A673 (cell line): Measurements from ENCODE around the gene CFL2. TPM values are rescaled to one million over a fixed set of nuclear protein-coding genes. Genes with fewer than 3 reads are reported as not detected.

Source experiments
- BruUV-seq: library from RNA; stranded (reverse); fragments of 400-500 nt; replicated peaks from 2 replicates; lab custom pipeline; 2021; lab: Mats Ljungman, UMichigan
- CTCF ChIA-PET: fragments of 300-600 bp; sonication (Branson Sonifier 250); formaldehyde crosslinking; loops from one replicate; lab custom pipeline; 2022; ENCODE audit warnings: antibody characterized with exemption; lab: Charles Lee
- POLR2A ChIA-PET: fragments of 300-600 bp; sonication (Branson Sonifier 250); formaldehyde crosslinking; loops from one replicate; lab custom pipeline; 2022; ENCODE audit warnings: antibody characterized with exemption; ENCODE audit not compliant: low non-redundant PET; lab: Charles Lee
- DNase-seq: peaks from one replicate; pipeline ENCODE4 v3.0.0-alpha.2; 2015; ENCODE audit warnings: low spot score
- H3K27ac ChIP-seq: fragments of 200-600 bp; sonication (generic); 2 replicates; pipeline ENCODE4 v1.5.1; 2016; ENCODE audit warnings: mixed run types, low read depth, mild to moderate bottlenecking, mixed read lengths, antibody characterized with exemption, low read length; ENCODE audit not compliant: poor library complexity, severe bottlenecking
- H3K27me3 ChIP-seq: fragments of 200-600 bp; sonication (generic); replicated peaks from 2 replicates; pipeline ENCODE4 v1.6.1; 2017; ENCODE audit warnings: mixed run types, low read depth, mild to moderate bottlenecking, mixed read lengths, antibody characterized with exemption, low read length; ENCODE audit not compliant: insufficient read depth, poor library complexity
- H3K36me3 ChIP-seq: fragments of 200-600 bp; sonication (generic); 2 replicates; pipeline ENCODE4 v1.6.1; 2016; ENCODE audit warnings: mixed run types, mild to moderate bottlenecking, mixed read lengths, antibody characterized with exemption, low read length; ENCODE audit not compliant: insufficient read depth, poor library complexity, severe bottlenecking
- H3K4me1 ChIP-seq: fragments of 200-600 bp; sonication (generic); 2 replicates; pipeline ENCODE4 v1.6.1; 2017; ENCODE audit warnings: mixed run types, mild to moderate bottlenecking, mixed read lengths, antibody characterized with exemption, low read length; ENCODE audit not compliant: insufficient read depth, poor library complexity, severe bottlenecking
- H3K4me3 ChIP-seq: fragments of 200-600 bp; sonication (generic); 2 replicates; pipeline ENCODE4 v1.5.1; 2016; ENCODE audit warnings: low read depth, mixed run types, mild to moderate bottlenecking, mixed read lengths, low read length; ENCODE audit not compliant: poor library complexity, severe bottlenecking
- H3K9me3 ChIP-seq: fragments of 200-600 bp; sonication (generic); 2 replicates; pipeline ENCODE4 v1.6.1; 2016; ENCODE audit warnings: mixed run types, low read depth, mild to moderate bottlenecking, mixed read lengths, antibody characterized with exemption, low read length; ENCODE audit not compliant: poor library complexity, severe bottlenecking
- EZH2 ChIP-seq: fragments of 200-600 bp; sonication (generic); IDR thresholded peaks from 2 replicates; pipeline ENCODE4 v1.6.1; 2017; ENCODE audit warnings: borderline replicate concordance, low read depth, mild to moderate bottlenecking, mixed read lengths, antibody characterized with exemption, low read length; ENCODE audit not compliant: poor library complexity, severe bottlenecking
- intact Hi-C: fragments of 100-400 bp; cut with micrococcal nuclease; formaldehyde crosslinking; loops from one replicate; pipeline ENCODE4 v1.10.0; 2022; ENCODE audit not compliant: unreplicated experiment
- total RNA-seq: library from RNA; stranded (reverse); gene quantifications from 2 replicates; pipeline ENCODE4 v1.2.3, GENCODE V29; 2021
- TF ChIP-seq, protein P1 (sequence below): fragments of 300-800, 200-600 bp; sonication (generic); conservative IDR thresholded peaks from 2 replicates; pipeline ENCODE4 v1.5.1; 2017; ENCODE audit warnings: low read depth, mild to moderate bottlenecking, antibody characterized with exemption, low read length, moderate library complexity, mixed read lengths

Gene CFL2
- total RNA-seq, 1 experiment from 2014 or later, result 89.4 TPM

DNA sequence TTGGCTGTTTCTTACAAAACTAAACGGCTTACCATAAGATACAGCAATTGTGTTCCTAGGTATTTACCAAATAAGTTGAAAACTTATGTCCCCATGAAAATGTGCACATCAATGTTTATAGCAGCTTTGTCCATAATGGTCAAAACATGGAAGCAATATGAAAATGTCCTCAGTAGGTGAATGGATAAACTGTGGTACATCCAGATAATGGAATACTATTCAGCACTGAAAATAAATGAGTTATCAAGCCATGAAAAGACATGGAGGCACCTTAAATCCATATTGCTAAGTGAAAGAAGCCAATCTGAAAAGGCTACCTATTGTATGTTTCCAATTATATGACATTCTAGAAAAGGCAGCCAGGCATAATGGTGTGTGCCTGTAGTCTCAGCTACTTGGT, 40.7 kb downstream of the CFL2 start:
- no TSS peak for BruUV-seq
- no peak for TF ChIP-seq EZH2
- TF ChIP-seq, protein P1, sequence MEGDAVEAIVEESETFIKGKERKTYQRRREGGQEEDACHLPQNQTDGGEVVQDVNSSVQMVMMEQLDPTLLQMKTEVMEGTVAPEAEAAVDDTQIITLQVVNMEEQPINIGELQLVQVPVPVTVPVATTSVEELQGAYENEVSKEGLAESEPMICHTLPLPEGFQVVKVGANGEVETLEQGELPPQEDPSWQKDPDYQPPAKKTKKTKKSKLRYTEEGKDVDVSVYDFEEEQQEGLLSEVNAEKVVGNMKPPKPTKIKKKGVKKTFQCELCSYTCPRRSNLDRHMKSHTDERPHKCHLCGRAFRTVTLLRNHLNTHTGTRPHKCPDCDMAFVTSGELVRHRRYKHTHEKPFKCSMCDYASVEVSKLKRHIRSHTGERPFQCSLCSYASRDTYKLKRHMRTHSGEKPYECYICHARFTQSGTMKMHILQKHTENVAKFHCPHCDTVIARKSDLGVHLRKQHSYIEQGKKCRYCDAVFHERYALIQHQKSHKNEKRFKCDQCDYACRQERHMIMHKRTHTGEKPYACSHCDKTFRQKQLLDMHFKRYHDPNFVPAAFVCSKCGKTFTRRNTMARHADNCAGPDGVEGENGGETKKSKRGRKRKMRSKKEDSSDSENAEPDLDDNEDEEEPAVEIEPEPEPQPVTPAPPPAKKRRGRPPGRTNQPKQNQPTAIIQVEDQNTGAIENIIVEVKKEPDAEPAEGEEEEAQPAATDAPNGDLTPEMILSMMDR, result no peak
- H3K27me3 ChIP-seq, result no peaks in the 10 kb centered on the region
- intact Hi-C loops, result loop anchor here (2.0 to 10.0 kb wide), 3 partner anchors 49 to 749 kb away; partner anchors contain the start of gene SRP54
- DNase-seq, result no peak
- POLR2A ChIA-PET, result no interaction called here
- CTCF ChIA-PET, result interaction anchor here (1.7 kb wide), 1 partner anchor 49 kb away, joined by 11 read pairs; no protein-coding TSS in a partner anchor
- H3K4me3 ChIP-seq, result no peak overlapping the region
- no peak overlapping the region for H3K27ac ChIP-seq
- H3K9me3 ChIP-seq, result no peaks in the 10 kb centered on the region
- no peaks in the 10 kb centered on the region for H3K36me3 ChIP-seq
- peaks cover 9% of the 10 kb centered on the region for H3K4me1 ChIP-seq

DNA sequence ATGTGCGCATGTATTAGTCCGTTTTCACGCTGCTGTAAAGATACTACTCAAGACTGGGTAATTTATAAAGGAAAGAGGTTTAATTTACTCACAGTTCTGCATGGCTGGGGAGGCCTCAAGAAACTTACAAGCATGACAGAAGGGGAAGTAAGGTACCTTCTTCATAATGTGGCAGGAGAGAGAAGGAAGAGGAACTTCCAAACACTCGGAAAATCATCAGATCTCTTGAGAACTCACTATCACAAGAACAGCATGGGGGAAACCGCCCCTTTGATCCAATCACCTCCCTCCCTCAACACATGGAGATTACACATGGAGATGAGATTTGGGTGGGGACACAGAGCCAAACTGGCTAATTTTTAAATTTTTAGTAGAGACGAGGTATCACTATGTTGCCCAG, 42.7 kb downstream of the CFL2 start:
- Histone ChIP-seq H3K36me3 (no peaks in the 10 kb centered on the region), H3K27ac (no peak overlapping the region), H3K27me3 (no peaks in the 10 kb centered on the region), H3K9me3 (no peaks in the 10 kb centered on the region), H3K4me3 (no peak overlapping the region), H3K4me1 (no peaks in the 10 kb centered on the region)
- no TSS peak for BruUV-seq
- no peak for TF ChIP-seq EZH2
- TF ChIP-seq, protein P1, result no peak
- intact Hi-C loops, result loop anchor here (2.0 to 10.0 kb wide), 3 partner anchors 51 to 751 kb away; partner anchors contain the start of gene SRP54
- no peak for DNase-seq
- POLR2A ChIA-PET, result no interaction called here
- CTCF ChIA-PET, result interaction anchor here (0.5 to 1.7 kb wide), 3 partner anchors 51 to 604 kb away, joined by 4 to 11 read pairs (median 7); no protein-coding TSS in a partner anchor

DNA sequence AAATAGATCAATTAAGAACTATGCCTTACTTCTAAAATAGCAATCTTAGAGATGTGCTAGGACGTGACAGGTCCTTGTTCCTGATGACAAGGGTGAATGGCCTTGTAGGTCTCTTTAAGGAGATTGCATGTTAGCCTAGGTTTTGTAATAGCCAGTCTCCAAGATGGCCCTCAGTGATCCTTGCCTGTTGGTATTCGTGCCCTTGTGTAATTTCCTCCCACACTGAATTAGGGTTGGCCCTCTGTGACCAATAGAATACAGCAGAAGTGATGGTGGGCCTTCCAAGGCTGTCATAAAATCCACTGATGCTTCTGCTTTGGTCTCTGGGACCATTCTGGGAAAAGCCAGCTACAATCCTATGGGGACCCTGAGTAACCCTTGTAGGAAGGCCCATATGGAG, 46.3 kb downstream of the CFL2 start:
- no peaks in the 10 kb centered on the region for H3K36me3 ChIP-seq
- no peaks in the 10 kb centered on the region for H3K27me3 ChIP-seq
- ChIA-PET CTCF (no interaction called here), POLR2A (no interaction called here)
- no peak overlapping the region for H3K4me3 ChIP-seq
- intact Hi-C loops, result no loop called here
- peaks cover 13% of the 10 kb centered on the region for H3K4me1 ChIP-seq
- H3K27ac ChIP-seq, result no peak overlapping the region
- no peak for DNase-seq
- no TSS peak for BruUV-seq
- H3K9me3 ChIP-seq, result no peaks in the 10 kb centered on the region
- TF ChIP-seq, protein P1, result no peak
- no peak for TF ChIP-seq EZH2
